ENCODE data around the gene CLEC4M.

GRCh38 chr19:7756258-7756657, 6.8 kb upstream of the CLEC4M start:
- TF ChIP-seq CTCF (IDR thresholded peaks at IDR 0.05 in 4 of 5, conservative IDR thresholded peaks at IDR 0.05 in 1 of 5), result no peak
- TF ChIP-seq POLR2A (IDR thresholded peaks at IDR 0.05), result no peak

Data from gastrocnemius medialis (tissue), 4 donors.